Activated CD4-positive, alpha-beta T cell treated with anti-CD3 and anti-CD28 coated beads, Interleukin-2, amount 50 U/mL, for 16 hours (primary cell): ENCODE measurements around the gene RWDD2A.
"Not testable (repeated sequence)": the region's sequence is repeated elsewhere in the genome, so short reads cannot be mapped to it uniquely, and the experiment has no call there.

Experiments used
- DNase-seq: peaks from one replicate; pipeline ENCODE4 v3.0.0-alpha.2; 2020

The RWDD2A gene

DNA sequence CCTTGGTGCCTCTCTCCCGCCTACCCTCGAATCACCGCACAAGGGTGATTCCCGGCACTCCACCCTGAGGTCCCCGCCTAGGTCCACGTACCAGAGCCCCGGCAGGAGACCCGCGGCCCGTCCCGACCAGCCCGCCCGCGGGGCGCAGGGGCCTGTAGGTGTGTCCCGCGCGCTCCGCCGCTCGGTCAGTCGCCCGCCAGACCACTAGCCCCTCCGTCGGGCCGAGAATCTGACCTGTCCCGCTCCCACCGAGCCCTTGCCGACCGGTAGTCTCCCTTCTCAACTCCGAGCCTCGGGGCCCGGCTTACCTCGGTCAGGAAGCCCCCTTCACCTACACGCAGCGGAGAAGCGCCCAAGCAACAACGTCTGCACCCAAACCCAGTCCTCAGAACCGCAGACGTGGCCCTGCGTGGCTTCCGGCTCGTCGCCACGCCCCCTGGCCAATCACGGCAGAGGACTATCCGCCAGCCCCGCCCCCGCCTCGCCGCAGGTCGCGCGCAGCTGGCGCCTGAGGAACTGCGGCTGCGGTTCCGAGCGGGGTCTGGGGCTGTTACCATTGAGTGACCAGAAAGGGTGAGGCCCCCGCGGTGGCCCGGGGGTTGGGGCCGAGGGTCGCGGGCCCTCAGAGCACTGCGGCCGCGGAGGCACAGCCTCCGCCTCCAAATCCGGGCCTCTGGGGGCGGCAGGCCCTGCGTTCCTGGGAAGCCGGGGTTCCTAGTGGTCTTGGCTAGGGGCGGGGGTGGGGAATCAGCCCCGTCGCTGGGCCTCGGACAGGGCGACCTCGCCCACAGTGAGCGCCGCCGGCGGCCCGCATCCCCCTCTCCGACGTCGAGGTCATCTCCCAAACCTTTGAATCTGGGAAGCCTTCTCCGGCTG is at the start of gene RWDD2A, which contains the start of gene PGM3:
TSS of gene RWDD2A (plus strand) at position 487 of the 876 bp plus-strand sequence. CDS start 1,095 bp downstream, outside the sequence.
TSS of gene PGM3 (minus strand) at position 395 of the 876 bp plus-strand sequence. CDS start 2,253 bp downstream, outside the sequence.
- peak; percentile 89 for DNase-seq

DNA sequence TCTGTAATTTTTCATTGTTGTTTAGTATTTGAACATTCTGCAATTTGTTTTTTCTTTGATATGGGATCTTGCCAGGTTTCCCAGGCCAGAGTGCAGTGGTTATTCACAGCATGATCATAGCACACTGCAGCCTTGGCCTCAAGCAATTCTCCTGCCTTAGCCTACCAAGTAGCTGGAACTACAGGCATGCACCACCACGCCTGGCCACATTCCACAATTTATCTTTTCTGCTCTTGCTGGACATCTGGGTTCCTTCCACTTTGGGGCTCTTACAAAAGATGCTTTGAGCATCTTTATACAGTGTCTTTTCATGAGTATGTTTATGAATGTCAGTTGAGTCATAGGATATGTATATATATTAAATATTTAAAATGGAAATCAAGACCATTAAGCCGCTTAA is 42.0 kb upstream of the RWDD2A start:
- no peak for DNase-seq

GRCh38 chr6:83152913-83153312 is 40.2 kb upstream of the RWDD2A start:
- DNase-seq, result no peak

DNA sequence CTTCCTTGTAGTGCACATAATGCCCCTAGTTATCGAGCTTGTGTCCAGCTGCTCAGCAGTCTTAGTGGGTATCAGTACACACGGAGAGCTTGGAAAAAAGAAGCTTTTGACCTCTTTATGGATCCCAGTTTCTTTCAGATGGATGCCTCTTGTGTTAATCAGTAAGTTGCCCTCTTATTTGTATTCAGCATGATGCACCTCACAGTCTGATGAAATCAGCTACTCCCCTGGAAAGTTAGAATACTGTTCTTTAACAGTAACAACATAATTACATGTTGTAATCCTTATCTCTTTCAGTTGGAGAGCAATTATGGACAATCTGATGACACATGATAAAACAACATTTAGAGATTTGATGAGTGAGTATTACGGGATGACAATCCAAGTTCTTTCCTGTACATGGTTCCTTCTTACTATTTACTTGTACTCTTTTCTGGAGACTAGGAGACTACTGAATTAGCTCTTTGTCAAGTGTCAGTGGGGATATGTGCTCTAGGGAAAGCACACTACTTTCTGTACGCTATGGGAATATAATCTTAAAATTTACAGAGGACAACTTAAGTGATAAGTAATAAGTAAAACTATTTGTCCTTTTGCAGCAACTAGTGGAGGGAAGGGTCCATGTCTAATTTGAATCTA is 39.2 kb upstream of the RWDD2A start:
- DNase-seq, result no peak

- DNase-seq, result no peak
Observed at GRCh38 chr6:83155794-83156193, 37.4 kb upstream of the RWDD2A start.

DNA sequence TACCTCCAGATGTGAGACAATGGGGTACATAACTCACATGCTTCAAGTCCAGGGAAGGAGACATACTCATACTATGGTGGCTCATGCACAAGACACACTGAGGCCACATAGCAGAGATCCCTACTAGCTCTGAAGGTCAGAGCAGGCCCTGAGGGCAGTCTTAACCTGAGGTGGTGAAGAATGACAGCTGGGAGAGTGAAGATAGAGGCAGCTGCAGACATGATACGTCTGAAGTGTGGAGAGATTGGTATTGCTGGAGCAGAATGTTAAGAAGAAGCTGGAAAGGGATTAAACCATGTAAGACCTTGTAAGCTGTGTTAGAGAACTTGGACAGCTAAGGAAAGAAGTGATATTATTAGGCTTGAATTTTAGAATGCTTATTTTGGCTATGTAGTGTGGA is 33.0 kb upstream of the RWDD2A start:
- DNase-seq, result no peak

GRCh38 chr6:83167726-83168278 is 25.4 kb upstream of the RWDD2A start:
- DNase-seq, result no peak

GRCh38 chr6:83168556-83168955 is 24.6 kb upstream of the RWDD2A start:
- no peak for DNase-seq

DNA sequence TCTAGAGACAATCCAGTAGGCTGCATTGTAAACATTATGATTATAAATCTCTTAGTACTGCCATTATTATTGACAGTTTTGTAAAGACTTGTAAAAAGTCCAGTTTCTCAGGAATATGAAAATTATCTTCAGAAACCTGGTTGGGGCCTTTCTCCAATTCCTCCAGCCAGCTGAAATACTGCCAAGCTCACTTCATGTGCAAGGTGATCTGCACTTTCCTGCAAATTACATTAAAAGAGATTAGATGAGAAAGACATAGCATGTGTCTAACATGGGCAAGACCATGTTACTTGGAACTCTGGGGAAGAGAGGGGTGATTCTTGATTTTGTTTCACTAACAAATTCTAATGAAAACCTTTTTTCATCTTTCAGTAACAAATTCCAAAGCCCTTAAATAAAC is 24.1 kb upstream of the RWDD2A start:
- no peak for DNase-seq

- no peak for DNase-seq
Observed at GRCh38 chr6:83169511-83169910, 23.6 kb upstream of the RWDD2A start.

DNA sequence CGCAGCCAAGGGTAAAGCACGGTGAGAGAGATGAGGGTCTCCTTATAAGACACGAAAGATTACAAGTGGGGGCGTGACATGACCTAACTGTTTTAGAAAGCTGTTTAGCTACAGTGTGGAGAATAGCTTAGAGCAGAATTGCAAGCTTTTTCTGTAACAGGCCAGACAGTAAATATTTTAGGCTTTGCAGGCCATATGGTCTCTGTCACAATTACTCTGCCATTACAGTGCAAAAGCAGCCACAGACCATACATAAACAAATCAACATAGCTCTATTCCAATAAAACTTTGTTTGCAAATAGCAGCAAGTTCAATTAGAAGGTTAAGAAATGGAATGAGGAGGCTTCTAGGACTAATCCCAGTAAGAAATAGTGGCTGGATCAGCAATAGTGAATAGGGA is 16.9 kb upstream of the RWDD2A start:
- no peak for DNase-seq

DNA sequence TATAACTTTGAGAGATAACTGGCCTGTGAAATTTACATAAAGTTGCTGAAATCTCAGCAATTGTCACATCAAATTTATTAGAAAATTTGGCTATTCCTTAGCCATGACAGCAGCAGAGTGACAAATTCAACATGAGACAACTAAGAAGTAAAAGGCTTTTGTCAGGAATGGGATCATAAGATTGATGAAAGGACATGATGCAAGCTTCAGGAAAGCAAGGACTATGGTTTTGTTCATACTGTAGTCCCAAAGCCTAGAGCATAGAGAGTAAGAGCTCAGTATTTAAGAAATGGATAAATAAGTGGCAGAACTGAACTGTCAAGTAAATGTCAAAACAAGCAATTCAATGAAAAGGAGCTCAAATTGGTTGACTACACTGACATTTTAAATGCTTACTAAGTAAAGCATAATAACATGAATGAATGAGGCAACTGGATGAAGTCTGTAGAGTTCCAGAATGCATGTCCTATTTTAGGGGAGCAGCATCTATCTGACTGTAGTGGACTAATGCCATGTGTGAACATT is 12.7 kb upstream of the RWDD2A start:
- no peak for DNase-seq

DNA sequence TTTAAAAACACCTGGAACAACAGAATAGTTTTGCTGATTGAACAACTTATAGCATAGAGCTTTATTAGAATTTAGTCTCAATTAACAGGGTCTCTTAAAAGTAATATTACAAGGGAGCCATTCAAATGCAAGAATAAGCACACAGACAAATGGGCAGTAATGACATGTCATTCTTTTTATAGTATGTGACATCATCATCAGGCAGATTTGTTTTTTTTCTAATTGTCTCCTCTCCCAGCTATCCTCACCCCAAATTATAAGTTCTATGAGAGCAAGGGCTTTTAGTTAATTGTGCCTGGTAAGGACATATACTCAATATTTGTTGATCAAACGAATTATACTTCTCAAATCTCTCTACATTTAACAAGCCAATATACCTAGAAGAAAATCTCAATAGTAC is 11.0 kb upstream of the RWDD2A start:
- DNase-seq, result no peak

DNA sequence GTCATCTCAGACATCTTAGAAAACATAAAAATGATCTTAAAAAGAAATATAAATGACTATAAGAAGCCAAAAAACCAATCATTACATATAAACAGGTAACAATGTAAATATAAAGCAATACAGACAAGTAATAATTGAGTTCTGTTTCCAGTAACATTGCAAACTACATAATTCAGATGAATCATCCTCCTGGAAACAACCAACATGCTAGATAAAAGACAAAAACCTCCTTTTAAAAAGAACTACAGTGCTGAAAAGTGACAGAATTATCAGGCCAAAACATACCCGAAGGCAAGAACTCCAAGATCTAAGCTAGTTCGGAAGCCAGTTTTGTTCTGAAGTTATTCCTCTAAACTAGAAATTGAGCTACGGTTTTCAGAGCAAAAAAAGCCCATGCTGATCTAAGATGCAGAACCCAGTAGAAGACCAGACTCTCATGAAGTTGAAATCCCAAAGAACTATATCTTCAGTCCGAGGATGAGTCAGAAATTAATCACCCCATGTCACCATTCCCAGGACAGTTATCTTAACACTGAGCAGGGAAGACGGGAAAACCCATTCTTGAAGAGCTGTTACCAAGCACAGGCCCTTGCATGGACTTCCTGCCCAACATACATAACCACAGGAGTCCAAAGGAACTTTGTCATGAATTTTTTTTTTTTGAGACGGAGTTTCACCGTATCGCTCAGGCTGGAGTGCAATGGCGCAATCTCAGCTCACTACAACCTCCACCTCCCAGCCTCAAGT is 9.9 kb upstream of the RWDD2A start:
- DNase-seq, result no peak

DNA sequence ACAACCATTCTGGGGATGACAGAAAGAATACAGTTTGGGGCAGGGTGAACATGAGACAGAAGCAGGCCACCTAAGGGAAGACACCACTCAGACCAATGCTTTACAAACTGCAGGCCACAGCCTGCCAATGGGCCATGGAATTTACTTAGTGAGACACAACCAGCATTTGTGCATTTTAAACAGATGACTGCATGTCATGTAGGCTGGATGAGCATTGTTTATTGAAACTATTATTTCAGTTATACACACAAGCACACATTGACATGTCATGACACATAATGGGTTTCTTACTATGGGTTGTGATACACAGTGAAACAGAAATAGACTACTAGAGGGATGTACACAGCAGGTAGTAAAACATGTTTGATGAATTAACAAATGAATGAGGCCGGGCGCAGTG is 8.1 kb upstream of the RWDD2A start:
- no peak for DNase-seq

GRCh38 chr6:83188501-83188900 is 4.7 kb upstream of the RWDD2A start:
- no peak for DNase-seq

GRCh38 chr6:83190626-83191025 is 2.5 kb upstream of the RWDD2A start:
- no peak for DNase-seq

GRCh38 chr6:83191974-83192373 is 1.2 kb upstream of the RWDD2A start:
- not testable (repeated sequence) for DNase-seq

- no peak for DNase-seq
Observed at GRCh38 chr6:83192456-83192855, 701 bp upstream of the RWDD2A start.

DNA sequence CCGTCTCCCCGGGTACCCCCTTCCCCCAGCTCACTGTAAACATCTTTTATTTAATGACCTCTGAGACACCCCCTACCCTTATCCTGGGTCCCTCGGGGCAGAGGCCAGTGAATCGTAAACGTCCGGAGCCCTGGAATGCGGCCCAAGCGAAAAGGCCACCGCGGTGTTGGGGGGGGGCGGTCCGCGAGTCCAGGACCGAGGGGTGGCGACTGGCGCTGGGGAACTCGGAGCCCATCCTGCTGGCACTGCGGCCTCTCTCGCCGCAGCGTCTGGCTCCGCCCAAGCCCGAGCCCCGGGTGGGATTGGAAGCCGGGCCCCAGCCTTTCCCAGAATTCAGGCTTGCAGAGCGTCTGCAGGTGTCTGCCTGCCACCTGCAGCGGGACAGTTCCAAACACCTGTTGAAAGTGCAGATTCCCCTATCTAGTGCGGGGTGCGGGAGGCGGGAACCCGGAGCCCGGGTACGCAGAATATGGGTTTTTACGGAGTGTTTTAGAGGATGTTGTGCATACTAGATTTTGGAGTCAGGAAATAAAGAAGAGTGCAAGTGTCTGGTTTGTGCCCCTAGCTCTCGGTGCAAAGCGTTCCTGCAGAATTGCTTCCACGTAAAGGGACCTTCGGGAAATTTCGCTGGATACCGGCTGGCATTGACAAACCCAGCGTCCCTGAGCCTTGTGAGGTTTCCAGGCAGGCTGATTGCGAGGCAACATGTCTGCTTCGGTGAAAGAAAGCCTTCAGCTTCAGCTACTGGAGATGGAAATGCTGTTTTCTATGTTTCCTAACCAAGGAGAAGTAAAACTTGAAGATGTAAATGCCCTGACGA is 800 bp downstream of the RWDD2A start:
- DNase-seq, result no peak

DNA sequence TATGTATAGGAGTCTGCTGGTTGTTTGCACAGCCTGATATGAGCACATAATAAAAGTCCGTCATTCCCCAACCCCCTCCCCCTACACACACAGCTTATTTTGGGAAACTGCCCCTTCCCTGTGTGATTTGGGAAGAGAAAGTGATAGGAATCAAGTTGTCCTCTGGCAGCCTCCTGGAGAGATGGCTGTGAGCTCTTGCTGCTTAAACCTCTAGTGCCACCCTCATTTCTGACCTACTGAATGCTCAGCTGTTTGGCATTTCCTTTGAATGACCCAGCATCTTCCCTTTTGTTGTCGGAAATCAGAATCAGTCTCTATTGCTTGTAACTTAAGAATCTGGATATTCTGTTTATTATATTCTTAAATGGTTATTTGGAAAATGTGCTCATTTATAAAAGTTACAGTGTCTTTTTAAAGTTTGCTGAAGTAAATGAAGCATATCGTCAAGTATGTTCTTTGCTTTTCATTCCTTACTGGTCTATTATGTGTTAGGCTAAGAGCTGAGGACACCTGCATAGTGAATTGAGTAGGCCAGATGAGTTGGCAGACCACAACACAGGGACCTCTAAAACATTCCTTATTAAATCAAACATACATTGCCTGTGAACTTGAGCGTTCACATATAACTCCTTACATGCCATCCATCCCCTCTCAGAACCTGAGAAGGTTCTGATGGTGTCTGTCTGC is 5.5 kb downstream of the RWDD2A start:
- DNase-seq, result no peak
